Measurements from ENCODE around the gene MVK. TPM values are rescaled to one million over a fixed set of nuclear protein-coding genes. Genes with fewer than 3 reads are reported as not detected.

The MVK gene
- total RNA-seq, 1 experiment from 2014 or later: 19.2 TPM

GRCh38 chr12:109542876-109543275 lies 30.7 kb upstream of the MVK start:
- H3T11ph ChIP-seq (ENCODE audit: low read length): no peak overlapping the region
- no peak overlapping the region for H3K4me3 Mint-ChIP-seq
- no peaks in the 10 kb centered on the region for H3K23me2 ChIP-seq (ENCODE audit: insufficient read length, low read depth, low read length, poor library complexity, severe bottlenecking)
- H4K20me1 ChIP-seq (ENCODE audit: control insufficient read depth, insufficient read depth, insufficient read length): no peaks in the 10 kb centered on the region
- H3K79me1 ChIP-seq (ENCODE audit: insufficient read depth, low read depth, low read length, poor library complexity, severe bottlenecking): no peaks in the 10 kb centered on the region
- H2BK120ac ChIP-seq (ENCODE audit: low read depth, low read length, poor library complexity, severe bottlenecking): no peak overlapping the region
- H3K36me3 Mint-ChIP-seq (ENCODE audit: insufficient read depth in 1 of 3, low read depth in 3 of 3): no peaks in the 10 kb centered on the region
- H2BK20ac ChIP-seq (ENCODE audit: low read depth, low read length, poor library complexity, severe bottlenecking): no peak overlapping the region
- H2BK5ac ChIP-seq (ENCODE audit: insufficient read length, low read length): no peak overlapping the region
- no peak overlapping the region for H3K27ac ChIP-seq (ENCODE audit: insufficient read length, low read depth, low read length)
- peaks cover 2% of the 10 kb centered on the region; the same call in 1 of the 2 replicates for H3K27me3 Mint-ChIP-seq (ENCODE audit: low read depth)
- H4K5ac ChIP-seq (ENCODE audit: insufficient read length, low read depth, low read length): no peak overlapping the region
- no peak overlapping the region for H4K8ac ChIP-seq (replicated peaks; ENCODE audit: insufficient read length, low read depth, low read length)
- no peak overlapping the region for H3K56ac ChIP-seq (ENCODE audit: insufficient read length, low read depth, low read length)
- H3K27ac Mint-ChIP-seq: 0 out of 7 replicates have a peak overlapping the region, but pooled peaks of 1 of the 3 experiments have one; percentile 23
- H3K23ac ChIP-seq (ENCODE audit: insufficient read length, low read depth, low read length): no peak overlapping the region
- no CpG with 5 or more reads among the region's 6 CpGs for WGBS (ENCODE audit: extremely low coverage, insufficient read length, low lambda C conversion rate)
- H3K9me3 Mint-ChIP-seq: no peaks in the 10 kb centered on the region
- no peak overlapping the region for H2AK5ac ChIP-seq (ENCODE audit: insufficient read length, low read length)
- H4K91ac ChIP-seq (ENCODE audit: insufficient read length, low read depth, low read length): no peak overlapping the region
- no peak for DNase-seq
- H3K4me1 ChIP-seq (ENCODE audit: insufficient read depth, low read length): no peaks in the 10 kb centered on the region
- no peak overlapping the region for H3K4ac ChIP-seq (ENCODE audit: low read depth, low read length)
- TF ChIP-seq CTCF (conservative IDR thresholded peaks at IDR 0.05): no peak
- no peak overlapping the region for H2BK12ac ChIP-seq (ENCODE audit: insufficient read length, low read depth, low read length)
- H3K4me2 ChIP-seq (ENCODE audit: insufficient read depth, insufficient read length, low read length): no peak overlapping the region
- H3K18ac ChIP-seq (ENCODE audit: insufficient read length, low read depth, low read length): no peak overlapping the region
- no peak overlapping the region for H3K9ac ChIP-seq (ENCODE audit: extremely low read depth, insufficient read length, low read length)
- H2AFZ ChIP-seq (ENCODE audit: low read length): no peak overlapping the region
- no peak overlapping the region for H2BK15ac ChIP-seq (ENCODE audit: low read depth, low read length)
- no peaks in the 10 kb centered on the region for H3K79me2 ChIP-seq (ENCODE audit: insufficient read depth, low read length)
- H3K9me3 ChIP-seq (ENCODE audit: control insufficient read depth, low read depth, low read length): no peaks in the 10 kb centered on the region
- peaks cover 6% of the 10 kb centered on the region in 2 experiments; a peak in 2 of 4 replicates for H3K4me1 Mint-ChIP-seq
- H3K14ac ChIP-seq (ENCODE audit: insufficient read depth, low read length): no peak overlapping the region
- no peaks in the 10 kb centered on the region for H3K27me3 ChIP-seq (ENCODE audit: insufficient read depth, low read length)

All from H9 (cell line).